H9 (cell line): ENCODE measurements around the gene ARPC1B. TPM values are rescaled to one million over a fixed set of nuclear protein-coding genes. Genes with fewer than 3 reads are reported as not detected.
A peak's percentile ranks its signal among the peaks of the same experiment; 100 is the strongest.
"Not testable (repeated sequence)": the region's sequence is repeated elsewhere in the genome, so short reads cannot be mapped to it uniquely, and the experiment has no call there.

Experiments used
- DNase-seq: peaks from one replicate; pipeline ENCODE4 v3.0.0-alpha.2; 2017
- H2AFZ ChIP-seq: one replicate; pipeline ENCODE4 v1.6.1; 2013; ENCODE audit warnings: mild to moderate bottlenecking, low read length, control low read depth, moderate library complexity
- H2AK5ac ChIP-seq: 2 replicates; pipeline ENCODE4 v1.6.1; 2013; ENCODE audit warnings: low read length, control low read depth, mixed read lengths; ENCODE audit not compliant: insufficient read length
- H2BK120ac ChIP-seq: one replicate; pipeline ENCODE4 v1.6.1; 2013; ENCODE audit warnings: low read depth, mild to moderate bottlenecking, low read length, control low read depth, inconsistent platforms; ENCODE audit not compliant: poor library complexity, severe bottlenecking
- H2BK12ac ChIP-seq: 2 replicates; pipeline ENCODE4 v1.6.1; 2013; ENCODE audit warnings: low read length, control low read depth, mixed read lengths, low read depth; ENCODE audit not compliant: insufficient read length
- H2BK15ac ChIP-seq: 2 replicates; pipeline ENCODE4 v1.6.1; 2013; ENCODE audit warnings: low read depth, low read length, control low read depth
- H2BK20ac ChIP-seq: one replicate; pipeline ENCODE4 v1.6.1; 2013; ENCODE audit warnings: low read depth, mild to moderate bottlenecking, low read length, control low read depth, inconsistent platforms; ENCODE audit not compliant: poor library complexity, severe bottlenecking
- H2BK5ac ChIP-seq: 2 replicates; pipeline ENCODE4 v1.6.1; 2013; ENCODE audit warnings: low read length, control low read depth, mixed read lengths; ENCODE audit not compliant: insufficient read length
- H3K14ac ChIP-seq: 2 replicates; pipeline ENCODE4 v1.6.1; 2013; ENCODE audit warnings: low read length, control low read depth; ENCODE audit not compliant: insufficient read depth
- H3K18ac ChIP-seq: 2 replicates; pipeline ENCODE4 v1.6.1; 2013; ENCODE audit warnings: low read depth, mild to moderate bottlenecking, mixed read lengths, low read length, control low read depth; ENCODE audit not compliant: insufficient read length
- H3K23ac ChIP-seq: 2 replicates; pipeline ENCODE4 v1.6.1; 2013; ENCODE audit warnings: low read length, control low read depth, mixed read lengths, low read depth; ENCODE audit not compliant: insufficient read length
- H3K23me2 ChIP-seq: 2 replicates; pipeline ENCODE4 v1.6.1; 2013; ENCODE audit warnings: low read depth, mild to moderate bottlenecking, mixed read lengths, low read length, control low read depth; ENCODE audit not compliant: insufficient read length, poor library complexity, severe bottlenecking
- H3K27ac ChIP-seq: 2 replicates; pipeline ENCODE4 v1.5.1; 2013; ENCODE audit warnings: low read length, control low read depth, mixed read lengths, low read depth; ENCODE audit not compliant: insufficient read length
- H3K27me3 ChIP-seq: 2 replicates; pipeline ENCODE4 v1.6.1; 2013; ENCODE audit warnings: low read length, control low read depth, inconsistent platforms; ENCODE audit not compliant: insufficient read depth
- H3K4ac ChIP-seq: 2 replicates; pipeline ENCODE4 v1.6.1; 2013; ENCODE audit warnings: low read depth, mild to moderate bottlenecking, control low read depth, inconsistent platforms, low read length, moderate library complexity
- H3K4me1 ChIP-seq: 2 replicates; pipeline ENCODE4 v1.6.1; 2013; ENCODE audit warnings: low read length, control low read depth, inconsistent platforms; ENCODE audit not compliant: insufficient read depth
- H3K4me2 ChIP-seq: 2 replicates; pipeline ENCODE4 v1.6.1; 2013; ENCODE audit warnings: low read length, control low read depth, mixed read lengths; ENCODE audit not compliant: insufficient read length, insufficient read depth
- H3K56ac ChIP-seq: 2 replicates; pipeline ENCODE4 v1.6.1; 2013; ENCODE audit warnings: low read depth, mild to moderate bottlenecking, mixed read lengths, low read length, control low read depth; ENCODE audit not compliant: insufficient read length
- H3K79me1 ChIP-seq: 2 replicates; pipeline ENCODE4 v1.6.1; 2013; ENCODE audit warnings: low read depth, mild to moderate bottlenecking, moderate library complexity, low read length, control low read depth, inconsistent platforms; ENCODE audit not compliant: insufficient read depth, poor library complexity, severe bottlenecking
- H3K79me2 ChIP-seq: 2 replicates; pipeline ENCODE4 v1.6.1; 2013; ENCODE audit warnings: low read length, control low read depth, inconsistent platforms; ENCODE audit not compliant: insufficient read depth
- H3K9ac ChIP-seq: 2 replicates; pipeline ENCODE4 v1.6.1; 2013; ENCODE audit warnings: low read length, control low read depth, mixed read lengths; ENCODE audit not compliant: insufficient read length; ENCODE audit errors: extremely low read depth
- H3K9me3 ChIP-seq: one replicate; pipeline ENCODE4 v1.6.1; 2013; ENCODE audit warnings: low read depth, low read length, inconsistent platforms; ENCODE audit not compliant: control insufficient read depth
- H3T11ph ChIP-seq: one replicate; pipeline ENCODE4 v1.6.1; 2013; ENCODE audit warnings: mild to moderate bottlenecking, low read length, control low read depth, inconsistent platforms
- H4K20me1 ChIP-seq: one replicate; pipeline ENCODE4 v1.6.1; 2013; ENCODE audit not compliant: control insufficient read depth, insufficient read length, insufficient read depth
- H4K5ac ChIP-seq: 2 replicates; pipeline ENCODE4 v1.6.1; 2013; ENCODE audit warnings: low read depth, mild to moderate bottlenecking, mixed read lengths, low read length, control low read depth; ENCODE audit not compliant: insufficient read length
- H4K8ac ChIP-seq: replicated peaks from 2 replicates; pipeline ENCODE4 v1.6.1; 2013; ENCODE audit warnings: low read length, control low read depth, mixed read lengths, low read depth; ENCODE audit not compliant: insufficient read length
- H4K91ac ChIP-seq: 2 replicates; pipeline ENCODE4 v1.6.1; 2013; ENCODE audit warnings: low read depth, mild to moderate bottlenecking, moderate library complexity, mixed read lengths, low read length, control low read depth; ENCODE audit not compliant: insufficient read length
- H3K27ac Mint-ChIP-seq, 3 experiments: 2 replicates in 2 of 3; 3 replicates in 1 of 3; pipeline ENCODE4 v1.8.0; 2020 to 2021; ENCODE audit warnings: mixed read lengths in 3 of 3, mild to moderate bottlenecking in 1 of 3, moderate library complexity in 1 of 3
- H3K27me3 Mint-ChIP-seq: 2 replicates; pipeline ENCODE4 v1.8.0; 2021; ENCODE audit warnings: low read depth, mild to moderate bottlenecking, moderate library complexity, mixed read lengths
- H3K36me3 Mint-ChIP-seq, 3 experiments: 2 replicates in 2 of 3; 3 replicates in 1 of 3; pipeline ENCODE4 v1.8.0; 2020 to 2021; ENCODE audit warnings: low read depth in 3 of 3, mixed read lengths in 3 of 3; ENCODE audit not compliant: insufficient read depth in 1 of 3
- H3K4me1 Mint-ChIP-seq, 2 experiments: 2 replicates each; pipeline ENCODE4 v1.8.0; 2020; ENCODE audit warnings: mixed read lengths in 2 of 2
- H3K4me3 Mint-ChIP-seq, 2 experiments: 2 replicates in 1 of 2; 3 replicates in 1 of 2; pipeline ENCODE4 v1.8.0; 2020 to 2021; ENCODE audit warnings: mild to moderate bottlenecking in 2 of 2, mixed read lengths in 2 of 2, moderate library complexity in 1 of 2
- H3K9me3 Mint-ChIP-seq, 2 experiments: 2 replicates in 1 of 2; 3 replicates in 1 of 2; pipeline ENCODE4 v1.8.0; 2020; ENCODE audit warnings: mild to moderate bottlenecking in 2 of 2, mixed read lengths in 2 of 2, moderate library complexity in 1 of 2
- WGBS: extraction: QIAGEN DNeasy Blood & Tissue Kit; methylation state at CpG from one replicate; pipeline ENCODE4 v1.1.7; 2013; ENCODE audit warnings: missing lambda C conversion rate, low lambda C conversion rate, mixed read lengths; ENCODE audit not compliant: insufficient read length; ENCODE audit errors: extremely low coverage; 5-methylcytosine and 5-hydroxymethylcytosine counted together
- total RNA-seq: library from RNA; stranded (reverse); gene quantifications from 2 replicates; pipeline ENCODE4 v1.2.1, GENCODE V29; 2021
- TF ChIP-seq, protein P1 (sequence below): fragments of 200-600 bp; sonication (generic); conservative IDR thresholded peaks from 3 replicates; pipeline ENCODE4 v1.8.0; 2021; ENCODE audit warnings: antibody characterized with exemption, mild to moderate bottlenecking

ARPC1B gene
- total RNA-seq, 1 experiment from 2014 or later, result 56.3 TPM

DNA sequence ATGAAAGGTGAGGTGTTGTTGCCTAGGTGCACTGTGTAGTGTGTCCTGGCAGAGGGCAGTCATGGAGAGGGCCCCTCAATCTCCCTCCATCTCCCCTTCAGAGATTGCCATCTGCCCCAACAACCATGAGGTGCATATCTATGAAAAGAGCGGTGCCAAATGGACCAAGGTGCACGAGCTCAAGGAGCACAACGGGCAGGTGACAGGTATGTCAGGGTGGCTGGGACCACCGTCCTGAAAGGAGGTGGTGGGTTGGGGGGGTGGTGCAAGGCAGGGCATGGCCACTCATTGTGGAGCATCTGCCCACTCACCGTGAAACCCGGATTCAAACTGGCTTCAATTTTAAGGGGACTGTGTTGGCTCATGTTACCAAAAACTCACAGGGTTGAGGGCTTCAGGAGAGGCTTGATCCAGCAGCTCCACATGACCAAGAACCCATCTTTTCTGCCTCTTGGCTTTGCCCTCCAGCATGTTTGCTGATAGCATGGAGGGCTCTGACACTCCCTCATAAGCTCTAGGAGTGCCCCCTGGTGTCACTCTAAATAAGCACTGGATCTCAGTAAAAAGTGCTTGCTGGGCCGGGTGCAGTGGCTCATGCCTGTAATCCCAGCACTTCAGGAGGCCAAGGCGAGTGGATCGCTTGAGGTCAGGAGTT lies 12.2 kb downstream of the ARPC1B start:
- no peak overlapping the region for H2BK5ac ChIP-seq

DNA sequence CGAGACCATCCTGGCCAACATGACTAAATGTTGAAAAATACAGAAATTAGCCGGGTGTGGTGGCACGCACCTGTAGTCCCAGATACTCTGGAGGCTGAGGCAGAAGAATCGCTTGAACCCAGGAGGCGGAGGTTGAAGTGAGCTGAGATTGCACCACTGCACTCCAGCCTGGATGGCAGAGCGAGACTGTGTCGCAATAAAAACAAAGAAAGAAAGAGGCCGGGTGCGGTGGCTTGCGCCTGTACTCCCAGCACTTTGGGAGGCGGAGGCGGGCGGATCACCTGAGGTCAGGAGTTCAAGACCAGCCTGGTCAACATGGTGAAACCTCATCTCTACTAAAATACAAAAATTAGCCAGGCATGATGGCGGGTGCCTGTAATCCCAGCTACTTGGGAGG lies 12.7 kb downstream of the ARPC1B start:
- not testable (repeated sequence) for H2BK120ac ChIP-seq, H2BK20ac ChIP-seq, H2BK15ac ChIP-seq, H3K9me3 ChIP-seq, H3K27me3 Mint-ChIP-seq, H3K4ac ChIP-seq, H2AK5ac ChIP-seq, H3K14ac ChIP-seq, H3K27ac ChIP-seq, H2AFZ ChIP-seq, H3K9me3 Mint-ChIP-seq, H3K4me1 ChIP-seq, H2BK5ac ChIP-seq, H3K79me2 ChIP-seq, H3K4me1 Mint-ChIP-seq, DNase-seq, H3K23me2 ChIP-seq, H2BK12ac ChIP-seq, H3K79me1 ChIP-seq, H3T11ph ChIP-seq, H4K5ac ChIP-seq, H3K23ac ChIP-seq, H4K91ac ChIP-seq, H3K4me3 Mint-ChIP-seq, H3K27me3 ChIP-seq, H3K27ac Mint-ChIP-seq, H3K18ac ChIP-seq, H4K20me1 ChIP-seq, H4K8ac ChIP-seq, H3K9ac ChIP-seq, H3K56ac ChIP-seq, H3K4me2 ChIP-seq
- peaks cover 14 to 52% (median 24%) of the 10 kb centered on the region in 3 experiments for H3K36me3 Mint-ChIP-seq
- WGBS, result no CpG with 5 or more reads among the region's 14 CpGs

More for the DNA sequence above, 12.2 kb downstream of the ARPC1B start:
- Histone ChIP-seq H4K8ac (no peak overlapping the region), H3K79me1 (no peaks in the 10 kb centered on the region), H3K4ac (no peak overlapping the region), H3K14ac (no peak overlapping the region), H2AK5ac (no peak overlapping the region), H3T11ph (no peak overlapping the region), H3K9ac (no peak overlapping the region), H3K56ac (no peak overlapping the region), H4K91ac (no peak overlapping the region), H4K5ac (no peak overlapping the region), H3K23me2 (peaks cover 2% of the 10 kb centered on the region), H2BK120ac (no peak overlapping the region), H3K4me1 (no peaks in the 10 kb centered on the region), H3K27ac (no peak overlapping the region), H2BK20ac (no peak overlapping the region), H3K23ac (no peak overlapping the region), H3K4me2 (no peak overlapping the region), H4K20me1 (no peaks in the 10 kb centered on the region), H3K9me3 (no peaks in the 10 kb centered on the region), H3K27me3 (no peaks in the 10 kb centered on the region), H2BK15ac (no peak overlapping the region), H2AFZ (no peak overlapping the region), H3K79me2 (no peaks in the 10 kb centered on the region), H3K18ac (no peak overlapping the region), H2BK12ac (no peak overlapping the region)
- H3K27me3 Mint-ChIP-seq, result no peaks in the 10 kb centered on the region; the same call in 1 of the 2 replicates
- WGBS, result no CpG with 5 or more reads among the region's 9 CpGs
- no peak overlapping the region for H3K27ac Mint-ChIP-seq
- H3K4me3 Mint-ChIP-seq, result no peak overlapping the region
- TF ChIP-seq, protein P1, sequence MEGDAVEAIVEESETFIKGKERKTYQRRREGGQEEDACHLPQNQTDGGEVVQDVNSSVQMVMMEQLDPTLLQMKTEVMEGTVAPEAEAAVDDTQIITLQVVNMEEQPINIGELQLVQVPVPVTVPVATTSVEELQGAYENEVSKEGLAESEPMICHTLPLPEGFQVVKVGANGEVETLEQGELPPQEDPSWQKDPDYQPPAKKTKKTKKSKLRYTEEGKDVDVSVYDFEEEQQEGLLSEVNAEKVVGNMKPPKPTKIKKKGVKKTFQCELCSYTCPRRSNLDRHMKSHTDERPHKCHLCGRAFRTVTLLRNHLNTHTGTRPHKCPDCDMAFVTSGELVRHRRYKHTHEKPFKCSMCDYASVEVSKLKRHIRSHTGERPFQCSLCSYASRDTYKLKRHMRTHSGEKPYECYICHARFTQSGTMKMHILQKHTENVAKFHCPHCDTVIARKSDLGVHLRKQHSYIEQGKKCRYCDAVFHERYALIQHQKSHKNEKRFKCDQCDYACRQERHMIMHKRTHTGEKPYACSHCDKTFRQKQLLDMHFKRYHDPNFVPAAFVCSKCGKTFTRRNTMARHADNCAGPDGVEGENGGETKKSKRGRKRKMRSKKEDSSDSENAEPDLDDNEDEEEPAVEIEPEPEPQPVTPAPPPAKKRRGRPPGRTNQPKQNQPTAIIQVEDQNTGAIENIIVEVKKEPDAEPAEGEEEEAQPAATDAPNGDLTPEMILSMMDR, result peak; percentile 51; the same call in 2 of the 3 replicates
- peaks cover 11 to 48% (median 24%) of the 10 kb centered on the region in 3 experiments; a peak in 6 of 7 replicates for H3K36me3 Mint-ChIP-seq
- no peaks in the 10 kb centered on the region; a peak in 1 of 4 replicates for H3K4me1 Mint-ChIP-seq
- no peak for DNase-seq
- H3K9me3 Mint-ChIP-seq, result no peaks in the 10 kb centered on the region; a peak in 1 of 5 replicates
